ENCODE data around the gene YPEL3. TPM values are rescaled to one million over a fixed set of nuclear protein-coding genes. Genes with fewer than 3 reads are reported as not detected.

The YPEL3 gene
- total RNA-seq, 1 donor from 2014 or later = 18.8 TPM

GRCh38 chr16:30053376-30054015 is 42.5 kb downstream of the YPEL3 start:
- no peak for FAIRE-seq
- DNase-seq (ENCODE audit: low spot score in 2 of 2) = no peak

DNA sequence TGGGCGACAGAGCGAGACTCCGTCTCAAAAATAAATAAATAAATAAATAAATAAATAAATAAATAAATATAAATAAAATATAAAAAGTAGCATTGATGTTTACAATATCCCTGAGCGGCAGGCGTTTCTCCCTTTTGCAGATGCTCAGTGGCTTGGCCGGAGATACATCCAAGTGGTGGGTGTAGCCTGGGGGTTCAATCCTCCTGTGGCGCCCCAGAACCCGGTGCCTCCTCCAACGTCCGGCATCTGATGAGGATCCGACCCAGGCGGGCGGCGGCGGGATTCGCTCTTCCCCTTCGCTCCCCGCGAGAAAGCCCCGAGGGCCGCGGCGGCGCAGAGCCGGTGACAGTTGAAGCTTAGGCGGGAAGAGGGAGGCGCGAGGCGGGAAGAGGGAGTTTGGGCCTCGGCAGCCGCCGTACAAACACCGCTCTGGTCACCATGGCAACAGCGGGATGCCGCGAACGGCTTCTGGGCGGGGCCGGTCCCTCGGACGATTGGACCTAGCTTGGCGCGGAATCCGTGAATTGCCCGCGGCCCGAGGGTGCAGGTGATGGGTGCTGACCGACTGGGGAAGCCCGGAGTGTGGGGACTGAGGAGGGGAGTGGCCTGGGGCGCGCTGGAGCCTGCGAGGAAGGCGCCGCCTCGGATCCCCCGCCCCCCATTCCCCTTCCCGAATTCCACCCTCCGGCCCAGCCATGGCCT is 43.2 kb downstream of the YPEL3 start:
- DNase-seq (ENCODE audit: low spot score in 2 of 2) (peak; percentile 89 to 97), FAIRE-seq (no peak)

GRCh38 chr16:30051518-30051917 is 44.5 kb downstream of the YPEL3 start:
- FAIRE-seq (no peak), DNase-seq (ENCODE audit: low spot score in 2 of 2) (no peak)

DNA sequence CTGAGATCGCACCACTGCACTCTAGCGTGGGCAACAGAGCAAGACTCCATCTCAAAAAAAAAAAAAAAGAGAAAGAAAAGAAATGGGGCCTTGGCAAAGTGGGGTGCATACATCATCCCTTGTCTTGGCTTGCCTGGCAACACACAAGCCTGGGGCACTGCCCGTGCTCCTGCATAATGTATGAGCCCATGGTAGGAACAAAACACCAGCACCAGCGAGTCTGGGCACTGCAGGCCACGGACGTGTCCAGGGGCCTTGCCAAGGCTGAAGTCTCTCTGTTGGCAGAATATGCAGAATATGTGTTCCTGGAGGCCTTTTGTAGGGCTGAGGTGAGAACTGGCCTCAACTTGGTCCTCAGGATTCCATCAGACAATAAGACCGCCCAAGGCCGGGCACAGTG is 46.1 kb downstream of the YPEL3 start:
- DNase-seq (ENCODE audit: low spot score in 2 of 2) = no peak

GRCh38 chr16:30046588-30046987 is 49.4 kb downstream of the YPEL3 start:
- DNase-seq (ENCODE audit: low spot score in 2 of 2) (no peak), FAIRE-seq (no peak)

More for the DNA sequence above, 46.1 kb downstream of the YPEL3 start:
- no peak for FAIRE-seq

DNA sequence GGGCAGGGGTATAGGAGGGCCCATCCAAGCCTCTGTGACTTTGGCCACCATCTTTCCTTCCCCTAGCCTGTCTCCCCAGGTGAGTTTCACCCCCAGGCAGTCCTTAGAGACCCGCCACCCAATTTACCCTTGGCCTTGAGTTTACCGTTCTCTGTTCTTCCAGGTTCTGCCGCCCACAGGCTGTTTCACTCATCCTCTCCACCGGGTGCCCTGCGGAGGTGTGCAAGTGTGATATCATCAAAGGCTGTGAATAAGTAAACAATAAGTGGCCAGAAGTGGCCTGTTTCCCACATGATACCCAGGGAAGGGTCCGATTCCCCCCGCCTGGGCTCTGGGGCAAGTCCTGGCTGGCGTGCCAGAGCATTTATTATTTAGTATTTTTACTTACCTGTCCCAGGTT is 49.8 kb downstream of the YPEL3 start:
- no peak for DNase-seq (ENCODE audit: low spot score in 2 of 2)

More for the DNA sequence above, 49.8 kb downstream of the YPEL3 start:
- FAIRE-seq = no peak

Other genes with a start within 250 kb of the YPEL3 start
- 53.4 TPM for gene CDIPT, start 233.0 kb downstream of the YPEL3 start, total RNA-seq
- 43.2 TPM for gene SEZ6L2, start 196.7 kb downstream of the YPEL3 start, total RNA-seq
- gene ASPHD1, start 195.7 kb downstream of the YPEL3 start, total RNA-seq = 9.4 TPM
- 18.3 TPM for gene KCTD13, start 170.0 kb downstream of the YPEL3 start, total RNA-seq
- 26.9 TPM for gene TMEM219, start 134.1 kb downstream of the YPEL3 start, total RNA-seq
- 58.3 TPM for gene TAOK2, start 122.3 kb downstream of the YPEL3 start, total RNA-seq
- gene HIRIP3, start 100.6 kb downstream of the YPEL3 start, total RNA-seq = 12.6 TPM
- 22.0 TPM for gene INO80E, start 100.0 kb downstream of the YPEL3 start, total RNA-seq
- gene DOC2A, start 85.2 kb downstream of the YPEL3 start, total RNA-seq = 11.8 TPM
- not detected for gene C16orf92, start 73.0 kb downstream of the YPEL3 start, total RNA-seq
- 10.2 TPM for gene TLCD3B, start 64.9 kb downstream of the YPEL3 start, total RNA-seq
- 76.6 TPM for gene ALDOA, start 30.5 kb downstream of the YPEL3 start, total RNA-seq
- gene PPP4C, start 20.2 kb downstream of the YPEL3 start, total RNA-seq = 90.5 TPM
- 0.41 TPM for gene TBX6, start 4.3 kb downstream of the YPEL3 start, total RNA-seq
- gene GDPD3, start 17.3 kb upstream of the YPEL3 start, total RNA-seq = 1.2 TPM
- gene MAPK3, start 27.0 kb upstream of the YPEL3 start, total RNA-seq = 17.5 TPM
- 22.0 TPM for gene CORO1A, start 87.4 kb upstream of the YPEL3 start, total RNA-seq
- 5.3 TPM for gene BOLA2B, start 97.5 kb upstream of the YPEL3 start, total RNA-seq
- 12.2 TPM for gene SLX1A, start 97.7 kb upstream of the YPEL3 start, total RNA-seq
- 5.3 TPM for gene SULT1A3, start 103.0 kb upstream of the YPEL3 start, total RNA-seq
- gene NPIPB13, start 152.3 kb upstream of the YPEL3 start, total RNA-seq = 1.2 TPM

All from frontal cortex (tissue), 4 donors.